GM18909 (cell line): ENCODE measurements around the gene TLX3.
"Not testable (repeated sequence)": the region's sequence is repeated elsewhere in the genome, so short reads cannot be mapped to it uniquely, and the experiment has no call there.

Experiments used
- ATAC-seq: cut with Tn5 transposase; IDR thresholded peaks from one replicate; pipeline ENCODE4 v1.9.1; 2021; ENCODE audit warnings: mild to moderate bottlenecking; ENCODE audit not compliant: unreplicated experiment, poor library complexity

TLX3 gene

DNA sequence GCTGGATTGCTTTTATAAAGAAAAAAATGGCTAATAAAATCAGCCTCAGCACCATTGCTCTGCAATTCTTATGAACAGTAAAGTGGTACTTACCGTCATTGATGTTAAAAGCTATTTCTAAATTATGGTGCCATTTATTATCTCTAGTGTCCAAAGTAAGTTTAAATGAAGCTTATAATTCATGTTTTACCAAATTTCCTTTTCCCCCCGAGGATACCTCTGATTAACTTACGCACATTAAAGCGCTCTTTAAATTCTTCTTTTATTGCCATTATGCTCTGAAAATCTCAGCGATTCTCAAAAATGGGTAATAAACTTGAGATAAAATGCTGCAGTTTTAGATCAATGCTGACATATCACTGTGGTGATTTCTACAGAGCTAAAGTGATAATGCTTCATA lies 13.5 kb downstream of the TLX3 start:
- no peak for ATAC-seq

GRCh38 chr5:171323007-171323406 lies 14.0 kb downstream of the TLX3 start:
- ATAC-seq = no peak

GRCh38 chr5:171323806-171324632 lies 15.0 kb downstream of the TLX3 start:
- no peak for ATAC-seq

- no peak for ATAC-seq
Measured at GRCh38 chr5:171330021-171330420, 21.0 kb downstream of the TLX3 start.

DNA sequence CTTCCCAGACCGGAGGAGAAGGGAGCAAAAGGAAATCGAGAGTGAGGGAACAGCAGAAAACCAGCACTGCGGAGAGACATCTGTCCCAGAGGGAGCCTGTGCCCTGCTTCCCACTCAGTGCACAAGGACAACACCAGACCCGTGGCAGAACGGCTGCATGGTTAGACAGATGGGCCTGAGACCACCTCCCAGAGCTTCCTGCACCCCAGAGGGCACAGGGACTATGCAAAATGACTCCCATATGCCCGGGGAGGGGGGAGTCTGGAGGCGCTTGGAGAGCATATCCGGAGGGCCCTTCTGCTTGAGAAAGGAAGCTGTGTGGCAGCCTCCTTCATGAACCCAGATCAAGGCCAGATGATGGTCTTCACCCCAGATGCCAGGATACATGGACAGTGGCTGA lies 26.6 kb downstream of the TLX3 start:
- no peak for ATAC-seq

DNA sequence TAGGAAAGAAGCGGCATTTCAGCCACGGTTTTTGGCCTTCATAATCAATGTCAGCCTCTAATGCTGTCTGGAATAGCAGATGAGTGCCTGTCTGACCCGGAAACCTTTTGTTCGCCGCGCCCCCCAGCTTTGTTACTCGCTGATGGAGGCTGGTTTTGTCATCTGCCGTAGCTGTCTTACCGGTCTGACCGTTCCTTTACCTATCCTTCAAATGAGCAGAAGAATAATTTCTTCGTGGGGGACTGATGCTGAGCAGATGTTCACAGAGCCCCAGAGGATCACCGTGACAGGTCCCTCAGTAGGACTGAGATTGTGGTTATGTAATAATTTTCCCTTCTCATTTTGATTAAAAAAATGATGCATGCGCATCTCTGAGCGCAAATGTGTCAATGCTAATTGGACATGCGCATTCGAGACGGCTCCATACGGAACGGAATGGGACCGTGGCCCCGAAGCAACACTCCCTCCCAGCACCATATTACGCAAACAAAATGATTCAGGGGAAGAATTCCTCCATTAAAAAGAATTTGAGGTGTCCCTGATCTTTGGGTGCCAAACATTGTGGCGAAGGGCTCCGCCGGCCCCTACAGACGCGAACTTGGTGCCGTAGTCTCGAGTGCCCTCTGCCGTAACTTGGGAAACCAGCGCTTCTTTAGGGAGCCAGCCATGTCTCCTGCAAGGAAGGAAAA lies 27.6 kb downstream of the TLX3 start:
- no peak for ATAC-seq

- no peak for ATAC-seq
Measured at GRCh38 chr5:171337210-171337569, 28.1 kb downstream of the TLX3 start.

- ATAC-seq = no peak
Measured at GRCh38 chr5:171340042-171340441, 31.0 kb downstream of the TLX3 start.

- no peak for ATAC-seq
Measured at GRCh38 chr5:171340491-171340890, 31.4 kb downstream of the TLX3 start.

GRCh38 chr5:171342362-171343111 lies 33.5 kb downstream of the TLX3 start:
- ATAC-seq = peak; percentile 70

- ATAC-seq = no peak
Measured at GRCh38 chr5:171344936-171345608, 36.0 kb downstream of the TLX3 start.

DNA sequence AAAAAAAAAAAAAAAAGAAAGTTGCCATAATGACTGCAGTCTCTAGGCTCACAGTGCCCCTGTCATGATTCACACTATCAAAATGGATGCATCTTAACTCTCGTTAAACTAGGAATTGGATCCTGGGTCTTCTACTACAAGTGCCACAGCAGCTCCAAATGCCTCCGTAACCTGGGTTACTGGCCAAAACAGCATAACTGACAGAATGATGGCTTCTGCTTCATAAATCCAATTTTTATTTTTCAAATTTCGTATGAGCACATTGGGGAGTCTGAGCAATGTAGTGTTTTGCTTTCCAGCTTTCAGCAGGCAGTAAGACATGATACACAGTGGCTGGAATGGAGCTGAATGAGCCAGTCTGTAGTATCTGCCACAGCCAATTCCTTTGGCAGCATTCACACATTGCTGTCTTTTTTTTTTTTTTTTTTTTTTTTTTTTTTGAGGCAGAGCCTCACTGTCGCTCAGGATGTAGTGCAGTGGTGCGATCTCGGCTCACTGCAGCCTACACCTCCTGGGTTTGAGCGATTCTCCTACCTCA lies 42.6 kb downstream of the TLX3 start:
- ATAC-seq = no peak

DNA sequence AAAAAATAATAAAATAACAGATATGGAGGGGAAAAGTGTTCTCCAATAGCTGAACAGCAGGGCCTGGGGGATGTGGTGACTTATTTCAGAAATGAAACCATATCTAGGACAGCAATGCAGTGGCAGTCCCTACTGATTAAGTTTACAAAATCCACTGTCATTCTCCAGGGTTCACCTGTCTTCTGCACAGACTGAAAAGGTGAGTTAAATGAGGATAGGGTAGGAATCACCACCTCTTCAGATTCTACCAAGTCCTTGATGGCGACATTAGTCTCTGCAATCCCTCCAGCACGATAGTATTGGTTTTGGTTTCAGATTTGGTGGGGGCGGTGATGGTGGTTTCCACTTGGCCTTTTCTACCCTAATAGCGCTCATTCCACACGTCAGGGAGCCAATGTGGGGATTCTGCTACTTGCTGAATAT lies 46.3 kb downstream of the TLX3 start:
- peak; percentile 96 for ATAC-seq

DNA sequence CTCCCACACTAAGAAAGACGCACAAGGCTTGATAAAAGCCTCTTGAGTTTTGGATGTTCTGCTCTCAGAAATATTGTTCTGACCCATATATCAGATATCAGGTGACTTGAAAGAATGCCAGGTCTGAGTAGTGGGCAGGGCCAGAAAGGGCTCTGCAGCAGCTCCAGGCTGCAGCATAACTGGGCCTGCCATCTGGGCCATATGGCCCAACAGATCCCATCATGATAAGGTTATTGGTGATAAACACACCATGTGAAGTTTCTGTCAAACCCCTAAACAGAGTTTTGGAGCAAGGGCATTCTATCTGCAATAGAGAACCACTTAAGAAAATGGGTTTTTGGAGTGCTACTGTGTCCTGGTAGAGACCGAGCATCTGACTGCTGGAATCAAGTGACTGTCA lies 48.8 kb downstream of the TLX3 start:
- no peak for ATAC-seq

DNA sequence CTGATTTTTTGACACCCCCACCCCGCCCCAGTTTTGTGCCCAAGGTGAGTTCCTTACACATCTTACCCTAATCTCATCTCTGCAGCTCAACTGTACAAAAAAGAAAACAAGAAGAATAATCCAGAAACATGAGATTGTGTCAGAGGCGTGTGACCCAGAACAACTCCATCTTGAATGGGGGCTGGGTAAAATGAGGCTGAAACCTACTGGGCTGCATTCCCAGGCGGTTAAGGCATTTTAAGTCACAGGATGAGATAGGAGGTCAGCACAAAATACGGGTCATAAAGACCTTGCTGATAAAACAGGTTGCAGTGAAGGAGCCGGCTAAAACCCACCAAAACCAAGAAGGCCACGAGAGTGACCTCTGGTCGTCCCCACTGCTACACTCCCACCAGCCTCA lies 52.1 kb downstream of the TLX3 start:
- ATAC-seq = not testable (repeated sequence)
